GM18873 (cell line): Measurements from ENCODE around the gene ANO8.
A peak's percentile ranks its signal among the peaks of the same experiment; 100 is the strongest.
"Not testable (repeated sequence)": the region's sequence is repeated elsewhere in the genome, so short reads cannot be mapped to it uniquely, and the experiment has no call there.

Experiments
- ATAC-seq: cut with Tn5 transposase; IDR thresholded peaks from one replicate; pipeline ENCODE4 v1.9.1; 2021; ENCODE audit warnings: mild to moderate bottlenecking, moderate library complexity, moderate number of reproducible peaks; ENCODE audit not compliant: unreplicated experiment, low FRiP score

The ANO8 gene

DNA sequence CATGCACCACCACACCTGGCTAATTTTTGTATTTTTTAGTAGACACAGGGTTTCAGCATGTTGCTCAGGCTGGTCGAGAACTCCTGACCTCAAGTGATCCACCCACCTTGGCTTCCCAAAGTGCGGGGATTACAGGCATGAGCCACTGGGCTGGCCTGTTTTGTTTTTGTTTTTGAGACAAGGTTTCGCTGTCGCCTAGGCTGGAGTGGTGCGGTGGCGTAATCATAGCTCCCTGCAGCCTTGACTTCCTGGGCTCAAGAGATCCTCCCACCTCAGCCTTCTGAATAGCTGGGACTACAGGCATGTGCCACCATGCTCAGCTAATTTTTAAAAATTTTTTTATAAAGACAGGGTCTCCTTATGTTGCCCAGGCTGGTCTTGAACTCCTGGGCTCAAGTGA, 39.1 kb downstream of the ANO8 start:
- not testable (repeated sequence) for ATAC-seq

DNA sequence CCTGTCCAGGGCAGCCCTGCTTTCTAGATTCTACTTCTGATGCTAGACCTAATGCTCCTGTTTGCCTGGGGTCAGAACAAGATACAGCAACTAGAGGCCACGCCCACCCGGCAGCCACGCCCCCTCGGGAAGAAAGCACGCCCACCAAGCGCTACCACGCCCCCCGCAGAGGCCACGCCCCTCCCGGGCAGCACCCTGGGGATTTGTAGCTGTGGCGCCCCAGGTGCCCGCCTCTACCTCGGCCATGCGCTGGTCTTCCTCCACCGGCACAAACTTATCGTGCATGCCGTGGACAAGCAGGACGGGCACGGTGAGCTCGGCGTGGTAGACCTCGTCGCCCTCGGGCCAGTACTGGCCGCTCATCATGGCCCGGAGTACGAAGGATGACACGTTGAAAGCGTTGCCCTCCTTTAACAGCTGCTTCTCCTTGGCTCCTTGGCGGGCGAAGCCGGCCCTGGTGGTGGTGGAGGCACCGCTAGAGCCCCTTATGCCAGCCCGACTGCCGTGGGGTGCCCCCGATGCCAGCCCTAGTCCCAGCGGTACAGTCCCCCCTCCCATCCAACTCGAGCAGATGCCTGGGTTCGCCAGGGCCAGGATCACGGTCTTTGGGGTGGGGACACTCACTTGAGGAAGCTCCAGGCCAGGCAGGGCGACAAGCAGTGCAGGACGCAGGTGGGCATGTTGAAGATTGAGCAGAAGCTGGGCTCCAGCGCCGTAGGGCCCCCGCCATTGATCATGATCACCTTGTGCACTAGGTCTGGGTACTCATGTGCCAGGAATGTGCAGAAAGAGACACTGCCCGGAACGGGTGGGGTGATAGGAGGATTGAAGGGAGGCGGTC, 40.4 kb downstream of the ANO8 start:
- no peak for ATAC-seq

- no peak for ATAC-seq
These were observed 41.0 kb downstream of the ANO8 start for GRCh38 chr19:17293605-17294004.

- peak; percentile 54 for ATAC-seq
These were observed 42.2 kb downstream of the ANO8 start for GRCh38 chr19:17292301-17293074.

DNA sequence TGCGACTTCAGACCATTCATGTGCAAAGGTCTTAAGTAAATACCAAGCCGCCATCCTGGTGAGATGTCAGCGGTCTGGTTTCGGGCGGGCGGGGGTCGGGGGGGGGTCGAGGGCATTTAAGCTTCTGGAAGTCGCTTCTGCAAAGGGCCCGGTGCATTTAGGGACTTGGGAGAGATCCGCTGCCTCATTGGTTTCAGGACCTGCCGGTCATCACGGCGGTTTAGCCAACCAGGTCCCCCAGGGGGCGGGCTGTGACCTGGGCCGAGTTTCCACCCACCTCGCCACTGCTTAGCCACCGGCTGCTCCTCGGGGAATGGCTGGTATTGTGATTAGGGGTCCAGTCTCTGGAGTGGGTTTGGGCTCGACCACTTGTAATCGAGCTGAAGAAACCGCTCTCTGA, 45.2 kb downstream of the ANO8 start:
- ATAC-seq = no peak

DNA sequence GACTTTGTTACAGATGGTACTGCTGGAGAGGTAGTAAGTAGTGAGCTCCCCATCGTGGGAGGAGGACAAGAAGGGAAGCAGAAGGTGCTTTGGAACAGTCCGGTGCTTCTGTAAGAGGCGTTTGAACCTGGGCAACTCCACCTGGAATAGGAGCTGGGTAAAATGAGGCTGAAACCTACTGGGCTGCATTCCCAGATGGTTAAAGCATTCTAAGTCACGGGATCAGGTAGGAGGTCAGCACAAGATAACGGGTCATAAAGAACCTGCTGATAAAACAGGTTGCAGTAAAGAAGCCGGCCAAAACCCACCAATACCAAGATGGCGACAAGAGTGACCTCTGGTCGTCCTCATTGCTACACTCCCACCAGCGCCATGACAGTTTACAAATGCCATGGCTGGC, 47.9 kb downstream of the ANO8 start:
- ATAC-seq = no peak

DNA sequence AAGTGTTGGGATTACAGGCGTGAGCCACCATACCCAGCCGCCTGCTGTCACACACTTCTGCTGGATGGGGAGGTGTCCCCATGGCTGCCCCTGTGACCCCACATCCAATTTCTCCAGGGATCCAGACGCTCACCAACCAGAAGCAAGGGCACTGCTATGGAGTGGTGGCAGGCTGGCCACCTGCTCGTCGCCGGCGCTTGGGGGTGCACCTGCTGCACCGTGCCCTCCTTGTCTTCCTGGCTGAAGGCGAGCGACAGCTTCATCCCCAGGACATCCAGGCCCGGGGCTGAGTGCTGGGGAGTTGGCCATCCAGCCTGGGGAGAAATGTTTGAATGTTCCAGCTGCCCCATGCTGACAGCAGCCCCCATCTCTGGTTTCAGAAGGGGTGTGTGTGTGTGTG, 48.4 kb downstream of the ANO8 start:
- no peak for ATAC-seq

DNA sequence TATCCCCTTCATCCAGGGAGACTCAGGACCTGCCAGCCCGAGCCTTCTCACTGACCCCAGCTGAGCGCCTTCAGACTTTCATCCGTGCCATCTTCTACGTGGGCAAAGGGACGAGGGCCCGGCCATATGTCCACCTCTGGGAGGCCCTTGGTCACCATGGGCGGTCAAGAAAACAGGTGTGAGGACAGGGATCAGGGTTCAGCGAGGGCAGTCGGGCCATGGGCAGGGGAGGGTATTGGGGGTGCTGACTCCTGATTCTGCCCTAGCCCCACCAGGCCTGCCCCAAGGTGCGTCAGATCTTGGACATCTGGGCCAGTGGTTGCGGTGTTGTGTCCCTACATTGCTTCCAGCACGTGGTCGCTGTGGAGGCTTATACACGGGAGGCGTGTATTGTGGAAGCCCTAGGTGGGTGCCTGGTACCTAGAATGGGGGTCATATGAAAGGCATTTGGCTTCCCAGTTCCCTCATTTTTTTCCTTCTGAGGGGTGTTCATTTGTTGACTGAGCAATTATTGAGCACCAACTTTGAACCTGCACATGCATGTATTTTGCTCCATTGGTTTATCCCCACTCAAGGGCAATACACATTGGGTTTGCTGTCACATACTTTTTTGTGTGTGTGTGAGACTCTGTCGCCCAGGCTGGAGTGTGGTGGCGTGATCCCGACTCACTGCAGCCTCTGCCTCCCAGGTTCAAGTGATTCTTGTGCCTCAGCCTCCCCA, 49.1 kb downstream of the ANO8 start:
- no peak for ATAC-seq

- no peak for ATAC-seq
These were observed 51.1 kb downstream of the ANO8 start for GRCh38 chr19:17283504-17283996.

GRCh38 chr19:17282488-17283125, 52.0 kb downstream of the ANO8 start:
- ATAC-seq = peak; percentile 53

GRCh38 chr19:17281391-17282304, 53.0 kb downstream of the ANO8 start, which contains the start of gene ANKLE1:
TSS of gene ANKLE1 (plus strand) at chr19:17281901. CDS start at chr19:17281921, 20 bp downstream.
- ATAC-seq = no peak

DNA sequence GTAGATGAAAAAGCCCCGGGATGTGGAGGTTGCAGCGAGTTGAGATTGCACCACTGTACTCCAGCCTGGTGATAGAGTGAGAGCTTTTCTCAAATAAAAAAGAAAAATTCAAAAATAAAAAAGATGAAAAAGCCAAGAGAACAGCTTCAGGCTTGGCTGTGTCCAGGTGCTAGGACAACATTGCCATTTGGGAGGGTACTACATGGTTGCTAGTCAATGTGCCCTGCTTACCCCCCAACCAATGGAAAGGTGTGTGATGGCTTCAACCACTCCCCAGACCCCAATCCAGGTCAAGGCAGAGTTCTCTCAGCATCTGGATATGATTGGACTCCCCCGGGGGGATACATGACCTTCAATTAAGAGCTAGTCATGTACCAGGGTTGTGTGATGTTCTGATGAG, 55.2 kb downstream of the ANO8 start:
- no peak for ATAC-seq

DNA sequence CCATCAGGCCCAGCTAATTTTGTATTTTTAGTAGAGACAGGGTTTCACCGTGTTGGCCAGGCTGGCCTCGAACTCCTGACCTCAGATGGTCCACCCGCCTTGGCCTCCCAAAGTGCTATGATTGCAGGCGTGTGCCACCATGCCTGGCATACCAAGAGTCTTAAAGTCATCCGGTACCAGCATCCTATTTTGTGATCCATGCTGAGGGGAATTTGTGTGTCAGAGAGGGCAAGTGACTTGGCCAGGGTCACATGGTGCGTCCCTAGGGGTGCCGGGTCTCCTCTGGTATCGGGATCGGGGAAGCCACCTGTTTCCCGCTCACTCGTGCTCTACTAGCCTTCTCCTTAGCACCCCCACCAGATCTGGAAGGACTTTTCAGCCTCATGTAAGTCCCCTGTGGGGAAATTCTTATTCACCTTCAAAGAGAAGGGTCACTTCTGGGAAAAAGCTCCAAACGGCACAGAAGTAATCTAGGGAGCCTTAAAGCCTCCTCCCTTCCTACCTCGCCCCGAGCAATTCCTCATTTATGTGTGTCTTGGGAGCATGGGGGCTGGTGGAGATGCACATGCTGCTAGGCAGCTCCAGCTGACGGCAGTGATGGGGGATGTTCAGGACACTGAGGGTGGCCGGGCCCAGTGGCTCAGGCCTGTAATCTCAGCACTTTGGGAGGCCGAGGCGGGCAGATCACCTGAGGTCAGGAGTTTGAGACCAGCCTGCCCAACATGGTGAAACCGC, 59.0 kb downstream of the ANO8 start:
- ATAC-seq = no peak

DNA sequence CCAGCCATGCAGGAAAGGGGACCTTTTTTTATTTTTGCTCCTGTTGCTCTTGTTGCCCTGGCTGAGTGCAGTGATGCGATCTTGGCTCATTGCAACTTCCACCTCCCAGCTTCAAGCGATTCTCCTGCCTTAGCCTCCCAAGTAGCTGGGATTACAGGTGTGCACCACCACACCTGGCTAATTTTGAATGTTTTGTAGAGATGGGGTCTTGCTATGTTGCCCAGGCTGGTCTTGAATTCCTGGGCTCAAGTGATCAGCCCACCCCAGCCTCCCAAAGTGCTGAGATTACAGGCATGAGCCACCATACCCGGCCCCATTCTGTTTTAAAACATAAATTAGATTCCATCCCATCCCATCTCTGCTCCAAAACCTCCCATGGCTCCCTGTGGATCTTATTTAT, 59.8 kb downstream of the ANO8 start:
- ATAC-seq = not testable (repeated sequence)
